H9 (cell line): ENCODE measurements around the gene MPP2. TPM values are rescaled to one million over a fixed set of nuclear protein-coding genes. Genes with fewer than 3 reads are reported as not detected.

Source experiments
- DNase-seq: peaks from one replicate; pipeline ENCODE4 v3.0.0-alpha.2; 2017
- H2AFZ ChIP-seq: one replicate; pipeline ENCODE4 v1.6.1; 2013; ENCODE audit warnings: mild to moderate bottlenecking, low read length, control low read depth, moderate library complexity
- H2AK5ac ChIP-seq: 2 replicates; pipeline ENCODE4 v1.6.1; 2013; ENCODE audit warnings: low read length, control low read depth, mixed read lengths; ENCODE audit not compliant: insufficient read length
- H2BK120ac ChIP-seq: one replicate; pipeline ENCODE4 v1.6.1; 2013; ENCODE audit warnings: low read depth, mild to moderate bottlenecking, low read length, control low read depth, inconsistent platforms; ENCODE audit not compliant: poor library complexity, severe bottlenecking
- H2BK12ac ChIP-seq: 2 replicates; pipeline ENCODE4 v1.6.1; 2013; ENCODE audit warnings: low read length, control low read depth, mixed read lengths, low read depth; ENCODE audit not compliant: insufficient read length
- H2BK15ac ChIP-seq: 2 replicates; pipeline ENCODE4 v1.6.1; 2013; ENCODE audit warnings: low read depth, low read length, control low read depth
- H2BK20ac ChIP-seq: one replicate; pipeline ENCODE4 v1.6.1; 2013; ENCODE audit warnings: low read depth, mild to moderate bottlenecking, low read length, control low read depth, inconsistent platforms; ENCODE audit not compliant: poor library complexity, severe bottlenecking
- H2BK5ac ChIP-seq: 2 replicates; pipeline ENCODE4 v1.6.1; 2013; ENCODE audit warnings: low read length, control low read depth, mixed read lengths; ENCODE audit not compliant: insufficient read length
- H3K14ac ChIP-seq: 2 replicates; pipeline ENCODE4 v1.6.1; 2013; ENCODE audit warnings: low read length, control low read depth; ENCODE audit not compliant: insufficient read depth
- H3K18ac ChIP-seq: 2 replicates; pipeline ENCODE4 v1.6.1; 2013; ENCODE audit warnings: low read depth, mild to moderate bottlenecking, mixed read lengths, low read length, control low read depth; ENCODE audit not compliant: insufficient read length
- H3K23ac ChIP-seq: 2 replicates; pipeline ENCODE4 v1.6.1; 2013; ENCODE audit warnings: low read length, control low read depth, mixed read lengths, low read depth; ENCODE audit not compliant: insufficient read length
- H3K23me2 ChIP-seq: 2 replicates; pipeline ENCODE4 v1.6.1; 2013; ENCODE audit warnings: low read depth, mild to moderate bottlenecking, mixed read lengths, low read length, control low read depth; ENCODE audit not compliant: insufficient read length, poor library complexity, severe bottlenecking
- H3K27ac ChIP-seq: 2 replicates; pipeline ENCODE4 v1.5.1; 2013; ENCODE audit warnings: low read length, control low read depth, mixed read lengths, low read depth; ENCODE audit not compliant: insufficient read length
- H3K27me3 ChIP-seq: 2 replicates; pipeline ENCODE4 v1.6.1; 2013; ENCODE audit warnings: low read length, control low read depth, inconsistent platforms; ENCODE audit not compliant: insufficient read depth
- H3K4ac ChIP-seq: 2 replicates; pipeline ENCODE4 v1.6.1; 2013; ENCODE audit warnings: low read depth, mild to moderate bottlenecking, control low read depth, inconsistent platforms, low read length, moderate library complexity
- H3K4me1 ChIP-seq: 2 replicates; pipeline ENCODE4 v1.6.1; 2013; ENCODE audit warnings: low read length, control low read depth, inconsistent platforms; ENCODE audit not compliant: insufficient read depth
- H3K4me2 ChIP-seq: 2 replicates; pipeline ENCODE4 v1.6.1; 2013; ENCODE audit warnings: low read length, control low read depth, mixed read lengths; ENCODE audit not compliant: insufficient read length, insufficient read depth
- H3K56ac ChIP-seq: 2 replicates; pipeline ENCODE4 v1.6.1; 2013; ENCODE audit warnings: low read depth, mild to moderate bottlenecking, mixed read lengths, low read length, control low read depth; ENCODE audit not compliant: insufficient read length
- H3K79me1 ChIP-seq: 2 replicates; pipeline ENCODE4 v1.6.1; 2013; ENCODE audit warnings: low read depth, mild to moderate bottlenecking, moderate library complexity, low read length, control low read depth, inconsistent platforms; ENCODE audit not compliant: insufficient read depth, poor library complexity, severe bottlenecking
- H3K79me2 ChIP-seq: 2 replicates; pipeline ENCODE4 v1.6.1; 2013; ENCODE audit warnings: low read length, control low read depth, inconsistent platforms; ENCODE audit not compliant: insufficient read depth
- H3K9ac ChIP-seq: 2 replicates; pipeline ENCODE4 v1.6.1; 2013; ENCODE audit warnings: low read length, control low read depth, mixed read lengths; ENCODE audit not compliant: insufficient read length; ENCODE audit errors: extremely low read depth
- H3K9me3 ChIP-seq: one replicate; pipeline ENCODE4 v1.6.1; 2013; ENCODE audit warnings: low read depth, low read length, inconsistent platforms; ENCODE audit not compliant: control insufficient read depth
- H3T11ph ChIP-seq: one replicate; pipeline ENCODE4 v1.6.1; 2013; ENCODE audit warnings: mild to moderate bottlenecking, low read length, control low read depth, inconsistent platforms
- H4K20me1 ChIP-seq: one replicate; pipeline ENCODE4 v1.6.1; 2013; ENCODE audit not compliant: control insufficient read depth, insufficient read length, insufficient read depth
- H4K5ac ChIP-seq: 2 replicates; pipeline ENCODE4 v1.6.1; 2013; ENCODE audit warnings: low read depth, mild to moderate bottlenecking, mixed read lengths, low read length, control low read depth; ENCODE audit not compliant: insufficient read length
- H4K8ac ChIP-seq: replicated peaks from 2 replicates; pipeline ENCODE4 v1.6.1; 2013; ENCODE audit warnings: low read length, control low read depth, mixed read lengths, low read depth; ENCODE audit not compliant: insufficient read length
- H4K91ac ChIP-seq: 2 replicates; pipeline ENCODE4 v1.6.1; 2013; ENCODE audit warnings: low read depth, mild to moderate bottlenecking, moderate library complexity, mixed read lengths, low read length, control low read depth; ENCODE audit not compliant: insufficient read length
- H3K27ac Mint-ChIP-seq, 3 experiments: 2 replicates in 2 of 3; 3 replicates in 1 of 3; pipeline ENCODE4 v1.8.0; 2020 to 2021; ENCODE audit warnings: mixed read lengths in 3 of 3, mild to moderate bottlenecking in 1 of 3, moderate library complexity in 1 of 3
- H3K27me3 Mint-ChIP-seq: 2 replicates; pipeline ENCODE4 v1.8.0; 2021; ENCODE audit warnings: low read depth, mild to moderate bottlenecking, moderate library complexity, mixed read lengths
- H3K36me3 Mint-ChIP-seq, 3 experiments: 2 replicates in 2 of 3; 3 replicates in 1 of 3; pipeline ENCODE4 v1.8.0; 2020 to 2021; ENCODE audit warnings: low read depth in 3 of 3, mixed read lengths in 3 of 3; ENCODE audit not compliant: insufficient read depth in 1 of 3
- H3K4me1 Mint-ChIP-seq, 2 experiments: 2 replicates each; pipeline ENCODE4 v1.8.0; 2020; ENCODE audit warnings: mixed read lengths in 2 of 2
- H3K4me3 Mint-ChIP-seq, 2 experiments: 2 replicates in 1 of 2; 3 replicates in 1 of 2; pipeline ENCODE4 v1.8.0; 2020 to 2021; ENCODE audit warnings: mild to moderate bottlenecking in 2 of 2, mixed read lengths in 2 of 2, moderate library complexity in 1 of 2
- H3K9me3 Mint-ChIP-seq, 2 experiments: 2 replicates in 1 of 2; 3 replicates in 1 of 2; pipeline ENCODE4 v1.8.0; 2020; ENCODE audit warnings: mild to moderate bottlenecking in 2 of 2, mixed read lengths in 2 of 2, moderate library complexity in 1 of 2
- CTCF ChIP-seq: fragments of 200-600 bp; sonication (generic); conservative IDR thresholded peaks from 3 replicates; pipeline ENCODE4 v1.8.0; 2021; ENCODE audit warnings: antibody characterized with exemption, mild to moderate bottlenecking
- WGBS: extraction: QIAGEN DNeasy Blood & Tissue Kit; methylation state at CpG from one replicate; pipeline ENCODE4 v1.1.7; 2013; ENCODE audit warnings: missing lambda C conversion rate, low lambda C conversion rate, mixed read lengths; ENCODE audit not compliant: insufficient read length; ENCODE audit errors: extremely low coverage; 5-methylcytosine and 5-hydroxymethylcytosine counted together
- total RNA-seq: library from RNA; stranded (reverse); gene quantifications from 2 replicates; pipeline ENCODE4 v1.2.1, GENCODE V29; 2021

The MPP2 gene
- total RNA-seq, 1 experiment from 2014 or later, result 16.3 TPM

GRCh38 chr17:43935926-43936261 lies 28.6 kb upstream of the MPP2 start:
- H3K79me1 ChIP-seq, result no peaks in the 10 kb centered on the region
- DNase-seq, result no peak

More at GRCh38 chr17:43935926-43936261, 28.6 kb upstream of the MPP2 start:
- Histone ChIP-seq H2AK5ac (no peak overlapping the region), H2BK12ac (no peak overlapping the region), H3K4me1 (no peaks in the 10 kb centered on the region), H3K18ac (no peak overlapping the region), H3T11ph (no peak overlapping the region), H2BK20ac (no peak overlapping the region), H3K9ac (no peak overlapping the region), H3K56ac (no peak overlapping the region), H3K14ac (no peak overlapping the region), H4K20me1 (no peaks in the 10 kb centered on the region), H3K27me3 (peaks cover 4% of the 10 kb centered on the region), H2BK15ac (no peak overlapping the region), H3K27ac (no peak overlapping the region), H4K91ac (no peak overlapping the region), H2BK5ac (no peak overlapping the region), H3K23me2 (no peaks in the 10 kb centered on the region), H4K8ac (no peak overlapping the region), H3K79me2 (no peaks in the 10 kb centered on the region), H3K23ac (no peak overlapping the region), H3K9me3 (no peaks in the 10 kb centered on the region), H3K4me2 (no peak overlapping the region), H2AFZ (no peak overlapping the region), H2BK120ac (no peak overlapping the region), H3K4ac (no peak overlapping the region), H4K5ac (no peak overlapping the region)
- no peak for TF ChIP-seq CTCF
- Mint-ChIP-seq H3K4me1 (peaks cover 5 to 14% of the 10 kb centered on the region in 2 experiments), H3K4me3 (no peak overlapping the region), H3K36me3 (no peaks in the 10 kb centered on the region), H3K9me3 (no peaks in the 10 kb centered on the region), H3K27me3 (peaks cover 60% of the 10 kb centered on the region), H3K27ac (no peak overlapping the region)
- no CpG with 5 or more reads among the region's 6 CpGs for WGBS
